Mononuclear cell (primary cell): Measurements from ENCODE around the gene ZNF226. TPM values are rescaled to one million over a fixed set of nuclear protein-coding genes. Genes with fewer than 3 reads are reported as not detected.
"Not testable (repeated sequence)": the region's sequence is repeated elsewhere in the genome, so short reads cannot be mapped to it uniquely, and the experiment has no call there.

ENCODE experiments used
- H3K27me3 ChIP-seq: 2 replicates; pipeline ENCODE4 v1.6.0; 2011; ENCODE audit warnings: low read length, control low read depth; ENCODE audit not compliant: insufficient read depth
- H3K4me1 ChIP-seq: 2 replicates; pipeline ENCODE4 v1.5.1; 2011; ENCODE audit warnings: mild to moderate bottlenecking, low read length, control low read depth; ENCODE audit not compliant: insufficient read depth
- H3K4me3 ChIP-seq: 2 replicates; pipeline ENCODE4 v1.5.1; 2011; ENCODE audit warnings: mild to moderate bottlenecking, low read length, moderate library complexity
- H3K9me3 ChIP-seq: 2 replicates; pipeline ENCODE4 v1.5.1; 2011; ENCODE audit warnings: low read depth, mild to moderate bottlenecking, control low read depth, low read length
- total RNA-seq: library from RNA; depleted of rRNA; stranded (reverse); fragments of >200 nt; gene quantifications from one replicate; pipeline ENCODE4 v1.2.3, GENCODE V29; 2012

Gene ZNF226
- total RNA-seq, 1 donor = 7.6 TPM

- peaks cover 37% of the 10 kb centered on the region for H3K9me3 ChIP-seq
- no peaks in the 10 kb centered on the region for H3K4me1 ChIP-seq
- no peak overlapping the region for H3K4me3 ChIP-seq
- no peaks in the 10 kb centered on the region for H3K27me3 ChIP-seq
These were observed 27.2 kb downstream of the ZNF226 start for GRCh38 chr19:44192127-44192526.

- H3K9me3 ChIP-seq = peaks cover 21% of the 10 kb centered on the region
- H3K4me3 ChIP-seq = no peak overlapping the region
- peaks cover 5% of the 10 kb centered on the region for H3K27me3 ChIP-seq
- no peaks in the 10 kb centered on the region for H3K4me1 ChIP-seq
These were observed 31.9 kb downstream of the ZNF226 start for GRCh38 chr19:44196772-44197171.

GRCh38 chr19:44202470-44202869 is 37.6 kb downstream of the ZNF226 start:
- peaks cover 26% of the 10 kb centered on the region for H3K9me3 ChIP-seq
- no peaks in the 10 kb centered on the region for H3K4me1 ChIP-seq
- no peak overlapping the region for H3K4me3 ChIP-seq
- H3K27me3 ChIP-seq = peaks cover 15% of the 10 kb centered on the region

- Histone ChIP-seq H3K9me3 (peaks cover 26% of the 10 kb centered on the region), H3K4me3 (no peak overlapping the region), H3K27me3 (peaks cover 15% of the 10 kb centered on the region), H3K4me1 (no peaks in the 10 kb centered on the region)
These were observed 38.1 kb downstream of the ZNF226 start for GRCh38 chr19:44202974-44203373.

- H3K9me3 ChIP-seq = peaks cover 26% of the 10 kb centered on the region
- not testable (repeated sequence) for H3K4me3 ChIP-seq, H3K4me1 ChIP-seq
- H3K27me3 ChIP-seq = peaks cover 15% of the 10 kb centered on the region
These were observed 39.0 kb downstream of the ZNF226 start for GRCh38 chr19:44203877-44204276.

- Histone ChIP-seq H3K27me3 (peaks cover 15% of the 10 kb centered on the region), H3K9me3 (peaks cover 26% of the 10 kb centered on the region), H3K4me3 (no peak overlapping the region), H3K4me1 (no peaks in the 10 kb centered on the region)
These were observed 39.9 kb downstream of the ZNF226 start for GRCh38 chr19:44204772-44205171.

- no peaks in the 10 kb centered on the region for H3K4me1 ChIP-seq
- peak overlapping the region; percentile 59 for H3K4me3 ChIP-seq
- H3K9me3 ChIP-seq = peaks cover 16% of the 10 kb centered on the region
- H3K27me3 ChIP-seq = peaks cover 7% of the 10 kb centered on the region
These were observed 42.4 kb downstream of the ZNF226 start for GRCh38 chr19:44207126-44207803.

GRCh38 chr19:44212250-44212865 is 47.5 kb downstream of the ZNF226 start, which contains the start of gene ZNF227:
Gene ZNF227, plus strand, starts transcription at chr19:44212532. Its CDS starts 5,261 bp downstream, at chr19:44217793.
- Histone ChIP-seq H3K4me3 (peak within 1 kb of the TSS; percentile 82), H3K4me1 (peaks cover 11% of the 10 kb centered on the region), H3K9me3 (no peaks in the 10 kb centered on the region), H3K27me3 (no peaks in the 10 kb centered on the region)

- Histone ChIP-seq H3K4me3 (peak overlapping the region; percentile 82), H3K9me3 (no peaks in the 10 kb centered on the region), H3K4me1 (peaks cover 11% of the 10 kb centered on the region), H3K27me3 (no peaks in the 10 kb centered on the region)
These were observed 48.0 kb downstream of the ZNF226 start for GRCh38 chr19:44212866-44213346.

- not testable (repeated sequence) for H3K4me3 ChIP-seq, H3K27me3 ChIP-seq, H3K9me3 ChIP-seq, H3K4me1 ChIP-seq
These were observed 55.0 kb downstream of the ZNF226 start for GRCh38 chr19:44219926-44220325.

GRCh38 chr19:44220761-44221160 is 55.9 kb downstream of the ZNF226 start:
- not testable (repeated sequence) for H3K27me3 ChIP-seq, H3K4me3 ChIP-seq, H3K4me1 ChIP-seq, H3K9me3 ChIP-seq

GRCh38 chr19:44221291-44221690 is 56.4 kb downstream of the ZNF226 start:
- H3K4me3 ChIP-seq = not testable (repeated sequence)

More at GRCh38 chr19:44221291-44221690, 56.4 kb downstream of the ZNF226 start:
- not testable (repeated sequence) for H3K27me3 ChIP-seq, H3K4me1 ChIP-seq, H3K9me3 ChIP-seq

Other genes with a start within 250 kb of the ZNF226 start
- gene ZNF45, start 229.8 kb upstream of the ZNF226 start, total RNA-seq = 4.4 TPM
- 0.52 TPM for gene ZNF221, start 213.9 kb upstream of the ZNF226 start, total RNA-seq
- 6.2 TPM for gene ZNF155, start 180.9 kb upstream of the ZNF226 start, total RNA-seq
- gene ZNF230, start 162.1 kb upstream of the ZNF226 start, total RNA-seq = 3.3 TPM
- gene ZNF222, start 139.7 kb upstream of the ZNF226 start, total RNA-seq = 3.1 TPM
- 0.63 TPM for gene ZNF223, start 113.1 kb upstream of the ZNF226 start, total RNA-seq
- gene ZNF284, start 92.9 kb upstream of the ZNF226 start, total RNA-seq = 0.73 TPM
- 24.0 TPM for gene ZNF224, start 70.7 kb upstream of the ZNF226 start, total RNA-seq
- gene ZNF225, start 51.7 kb upstream of the ZNF226 start, total RNA-seq = 0.52 TPM
- gene ZNF234, start 23.5 kb upstream of the ZNF226 start, total RNA-seq = 2.2 TPM
- 24.9 TPM for gene ZNF227, start 47.4 kb downstream of the ZNF226 start, total RNA-seq
- gene ZNF233, start 94.8 kb downstream of the ZNF226 start, total RNA-seq = 0.63 TPM
- 2.7 TPM for gene ZNF235, start 139.9 kb downstream of the ZNF226 start, total RNA-seq
- gene ZNF112, start 191.6 kb downstream of the ZNF226 start, total RNA-seq = under 0.01 TPM
- 0.63 TPM for gene ZNF285, start 236.5 kb downstream of the ZNF226 start, total RNA-seq